K562 (cell line): ENCODE data around the gene ICA1L. TPM values are rescaled to one million over a fixed set of nuclear protein-coding genes. Genes with fewer than 3 reads are reported as not detected.
"Not testable (repeated sequence)": the region's sequence is repeated elsewhere in the genome, so short reads cannot be mapped to it uniquely, and the experiment has no call there.

Source experiments
- ATAC-seq: fragments of 200-7000 bp; cut with Tn5 transposase; 3 replicates; pipeline ENCODE4 v1.9.1; 2020; ENCODE audit warnings: moderate library complexity
- BruUV-seq: library from RNA; stranded (reverse); fragments of 400-500 nt; replicated peaks from 2 replicates; lab custom pipeline; 2021; lab: Mats Ljungman, UMichigan
- CTCF ChIA-PET: fragments of 300-600 bp; formaldehyde crosslinking; extraction: SDS; loops from one replicate; lab custom pipeline; 2021; ENCODE audit warnings: low intra/inter-chr PET ratio; lab: Yijun Ruan, JAX
- POLR2A ChIA-PET: fragments of 300-600, 350-650 bp; sonication (Branson Sonifier 250); formaldehyde crosslinking; extraction: SDS; loops from one replicate; lab custom pipeline; 2021; ENCODE audit warnings: antibody characterized with exemption, inconsistent platforms; lab: Yijun Ruan, JAX
- DNase-seq, 4 experiments: peaks; one replicate each; pipeline versions ENCODE4 v3.0.0 to v3.0.0-alpha.2; 2011 to 2018; ENCODE audit warnings: low spot score in 3 of 4, mixed read lengths in 3 of 4; ENCODE audit errors: extremely low read depth in 1 of 4
- FAIRE-seq: peaks from 2 replicates; lab custom pipeline; 2011; peaks lifted over from hg19 to GRCh38; lab: Jason Lieb, UNC
- H2AFZ ChIP-seq: 2 replicates; pipeline ENCODE4 v1.6.0; 2011; ENCODE audit warnings: low read depth, low read length, control low read depth, inconsistent platforms
- H3K27ac ChIP-seq: fragments of 200-600 bp; 3 replicates; pipeline ENCODE4 v1.8.0; 2011; ENCODE audit warnings: low read depth, mild to moderate bottlenecking, control low read depth, inconsistent platforms, low read length, moderate library complexity, mixed read lengths; ENCODE audit errors: extremely low read depth
- H3K27me3 ChIP-seq, 2 experiments: fragments of 300-600 bp in 1 of 2; 2 replicates in 1 of 2; 3 replicates in 1 of 2; pipeline versions ENCODE4 v1.6.0 to v1.8.0; 2011; ENCODE audit warnings: inconsistent platforms in 2 of 2, low read length in 2 of 2, mild to moderate bottlenecking in 1 of 2, mixed read lengths in 1 of 2, moderate library complexity in 1 of 2; ENCODE audit not compliant: control insufficient read depth in 2 of 2, insufficient read depth in 2 of 2
- H3K36me3 ChIP-seq: fragments of 300-600 bp; 3 replicates; pipeline ENCODE4 v1.8.0; 2011; ENCODE audit warnings: mild to moderate bottlenecking, low read length, inconsistent platforms; ENCODE audit not compliant: control insufficient read depth, insufficient read depth
- H3K4me1 ChIP-seq, 2 experiments: fragments of 200-600 bp in 1 of 2; replicated peaks in 1 of 2; 2 replicates in 1 of 2; 3 replicates in 1 of 2; pipeline versions ENCODE4 v1.5.1 to v1.8.0; 2011; ENCODE audit warnings: inconsistent platforms in 2 of 2, low read length in 2 of 2, mild to moderate bottlenecking in 1 of 2, mixed read lengths in 1 of 2, moderate library complexity in 1 of 2; ENCODE audit not compliant: control insufficient read depth in 2 of 2, insufficient read depth in 2 of 2
- H3K4me2 ChIP-seq: 2 replicates; pipeline ENCODE4 v1.6.1; 2011; ENCODE audit warnings: low read length, control low read depth, inconsistent platforms, mixed read lengths; ENCODE audit not compliant: insufficient read depth
- H3K4me3 ChIP-seq: fragments of 200-600 bp; sonication (generic), shearing (Covaris generic); 2 replicates; pipeline ENCODE4 v1.5.1; 2016; ENCODE audit warnings: control low read depth, inconsistent platforms
- H3K79me2 ChIP-seq: fragments of 200-600 bp; 3 replicates; pipeline ENCODE4 v1.8.0; 2011; ENCODE audit warnings: low read length, inconsistent platforms; ENCODE audit not compliant: control insufficient read depth, insufficient read depth
- H3K9ac ChIP-seq, 2 experiments: 2 replicates each; pipeline versions ENCODE4 v1.6.0 to v1.6.1; 2011; ENCODE audit warnings: low read depth in 2 of 2, low read length in 2 of 2, control low read depth in 1 of 2, inconsistent platforms in 1 of 2, mild to moderate bottlenecking in 1 of 2, mixed read lengths in 1 of 2; ENCODE audit not compliant: insufficient read depth in 1 of 2
- H3K9me1 ChIP-seq: one replicate; pipeline ENCODE4 v1.6.0; 2011; ENCODE audit warnings: inconsistent platforms, mild to moderate bottlenecking, low read length, moderate library complexity; ENCODE audit not compliant: control insufficient read depth, insufficient read depth
- H3K9me3 ChIP-seq: replicated peaks from 2 replicates; pipeline ENCODE4 v1.5.1; 2011; ENCODE audit warnings: low read depth, low read length, inconsistent platforms; ENCODE audit not compliant: control insufficient read depth, insufficient read depth
- H4K20me1 ChIP-seq: replicated peaks from 2 replicates; pipeline ENCODE4 v1.6.1; 2011; ENCODE audit warnings: low read length, inconsistent platforms, mixed read lengths; ENCODE audit not compliant: control insufficient read depth, insufficient read depth
- CBFA2T3 ChIP-seq: fragments of 450-650 bp; IDR thresholded peaks from 2 replicates; pipeline ENCODE4 v1.6.1; 2017
- CTBP1 ChIP-seq: fragments of 450-650 bp; IDR thresholded peaks from 2 replicates; pipeline ENCODE4 v1.6.1; 2016; ENCODE audit warnings: borderline replicate concordance
- HNRNPLL ChIP-seq: fragments of 200-400 bp; formaldehyde crosslinking; IDR thresholded peaks from 2 replicates; pipeline ENCODE4 v1.6.1; 2017; ENCODE audit warnings: low read length, low read depth, mild to moderate bottlenecking; ENCODE audit not compliant: poor library complexity, severe bottlenecking
- NR2C2 ChIP-seq, 2 experiments: fragments of 200-800 bp in 1 of 2; sonication (Bioruptor generic) in 1 of 2; sonication (generic) in 1 of 2; formaldehyde crosslinking in 1 of 2; IDR thresholded peaks; 2 replicates each; pipeline versions ENCODE4 v1.6.1 to v1.8.0; 2016 to 2022; ENCODE audit warnings: mild to moderate bottlenecking in 1 of 2, missing compliant biosample characterization in 1 of 2, missing genetic modification characterization in 1 of 2, missing genetic modification reagents in 1 of 2
- POLR2A ChIP-seq: fragments of 450-650 bp; conservative IDR thresholded peaks from 2 replicates; pipeline ENCODE4 v1.6.1; 2016
- POLR2G ChIP-seq: fragments of 200-400 bp; formaldehyde crosslinking; IDR thresholded peaks from 2 replicates; pipeline ENCODE4 v1.6.1; 2017; ENCODE audit warnings: low read depth, mild to moderate bottlenecking, antibody characterized with exemption, low read length, moderate library complexity
- RBFOX2 ChIP-seq: fragments of 200-400 bp; formaldehyde crosslinking; IDR thresholded peaks from 2 replicates; pipeline ENCODE4 v1.6.1; 2017; ENCODE audit warnings: low read depth, mild to moderate bottlenecking, low read length, moderate library complexity
- TAF9B ChIP-seq: fragments of 450-650 bp; IDR thresholded peaks from 2 replicates; pipeline ENCODE4 v1.6.1; 2018; ENCODE audit warnings: mild to moderate bottlenecking; ENCODE audit not compliant: partially characterized antibody
- ZFX ChIP-seq: sonication (generic); formaldehyde crosslinking; IDR thresholded peaks from 2 replicates; pipeline ENCODE4 v1.8.0; 2022; ENCODE audit warnings: mild to moderate bottlenecking, missing genetic modification reagents, moderate library complexity
- WGBS: fragments of 100-300 bp; shearing (Covaris generic); methylation state at CpG from one replicate; pipeline ENCODE4 v1.1.6; 2016; ENCODE audit warnings: low coverage, mixed read lengths; ENCODE audit not compliant: insufficient coverage; ENCODE audit errors: missing lambda C conversion rate; 5-methylcytosine and 5-hydroxymethylcytosine counted together
- in situ Hi-C: fragments of 300-500 bp; cut with MboI; formaldehyde crosslinking; loops from 4 replicates; pipeline ENCODE4 v1.15.0; 2018; ENCODE audit warnings: inconsistent platforms, mixed read lengths
- intact Hi-C: fragments of 100-400 bp; cut with micrococcal nuclease; formaldehyde crosslinking; loops from 2 replicates; pipeline ENCODE4 v1.14.2; 2022
- polyA plus RNA-seq, 8 experiments: library from polyadenylated mRNA; depleted of rRNA in 4 of 8; stranded (reverse) in 5 of 8; unstranded in 3 of 8; fragments of >200 nt; fragmentation: Nextera tagmentation in 2 of 8; fragmentation: Illumina TruSeq in 1 of 8; extraction: Ambion mirVana in 2 of 8; extraction: Trizol in 1 of 8; gene quantifications; 2 replicates each; pipeline versions ENCODE4 v1.2.1 to v1.2.3, GENCODE V29; 2011 to 2014; ENCODE audit warnings: inconsistent platforms in 1 of 8, missing spikeins in 1 of 8
- total RNA-seq, 7 experiments: library from RNA; depleted of rRNA in 6 of 7; stranded (reverse); fragments of >200 nt in 6 of 7; fragmentation: Illumina TruSeq in 2 of 7; extraction: Trizol in 2 of 7; gene quantifications; 2 replicates each; pipeline versions ENCODE4 v1.2.1 to v1.2.3, GENCODE V29; 2011 to 2021; ENCODE audit warnings: low replicate concordance in 1 of 7

Gene ICA1L
- total and polyA plus RNA-seq, 9 of the 15 experiments (the other 6 are each of a cell fraction or from before 2014, with no cell fraction given) = 0.57 to 1.7 (median 1.1) TPM

GRCh38 chr2:202912342-202913201 is 41.0 kb upstream of the ICA1L start:
- H3K9me3 ChIP-seq; BruUV-seq; CTCF ChIA-PET; in situ Hi-C loops; H3K27me3 ChIP-seq; H3K4me1 ChIP-seq; H3K9me1 ChIP-seq; POLR2A ChIA-PET; H4K20me1 ChIP-seq; TF ChIP-seq NR2C2 (CRISPR knock-in tag; IDR thresholded peaks at IDR 0.05): not testable (repeated sequence)
- H3K4me3 ChIP-seq = peak overlapping the region; percentile 69
- H3K9ac ChIP-seq = peak overlapping the region; percentile 77 to 95
- TF ChIP-seq CBFA2T3 (peak; percentile 17; the same call in 1 of the 2 replicates), POLR2G (peak; percentile 69), ZFX (peak; percentile 36; the same call in 1 of the 2 replicates), NR2C2 (tag; IDR thresholded peaks at IDR 0.05) (peak; percentile 66), TAF9B (peak; percentile 1), POLR2A (0 out of 2 replicates have a peak, but pooled peaks have one; percentile 43), CTBP1 (peak; percentile 20; the same call in 1 of the 2 replicates), HNRNPLL (peak; percentile 74), RBFOX2 (peak; percentile 66)
- H2AFZ ChIP-seq = peak overlapping the region; percentile 94
- H3K27ac ChIP-seq = peak overlapping the region; percentile 93
- H3K79me2 ChIP-seq = peaks cover 48% of the 10 kb centered on the region
- intact Hi-C loops = loop anchor here (5.0 kb wide), 1 partner anchor 55 kb away; no protein-coding TSS in a partner anchor
- peaks cover 13% of the 10 kb centered on the region; the same call in 2 of the 3 replicates for H3K36me3 ChIP-seq
- 4% methylated on average over 6 of the region's 49 CpGs for WGBS
- peak in 1 of 4 experiments; percentile 6 for DNase-seq
- H3K4me2 ChIP-seq = peak overlapping the region; percentile 98
- peak; percentile 83 for ATAC-seq
- peak; percentile 95 for FAIRE-seq
